GM12892 (cell line): ENCODE results near the gene PRKAR2B.

Experiments used
- POLR2A ChIP-seq: IDR thresholded peaks from 2 replicates; pipeline ENCODE4 v1.6.1; 2011; ENCODE audit warnings: low read depth, low read length, control low read depth
- POLR2AphosphoS5 ChIP-seq: IDR thresholded peaks from 2 replicates; pipeline ENCODE4 v1.6.1; 2011; ENCODE audit warnings: low read depth, low read length, control low read depth
- TAF1 ChIP-seq: IDR thresholded peaks from 2 replicates; pipeline ENCODE4 v1.6.1; 2011; ENCODE audit warnings: low read depth, mild to moderate bottlenecking, control low read depth, low read length, borderline replicate concordance

- no peak for TF ChIP-seq POLR2AphosphoS5
- no peak for TF ChIP-seq TAF1
- no peak for TF ChIP-seq POLR2A
Observed at GRCh38 chr7:107051376-107051775, 6.9 kb downstream of the PRKAR2B start.
